ENCODE measurements around the gene CCL26.

Gene CCL26, protein sequence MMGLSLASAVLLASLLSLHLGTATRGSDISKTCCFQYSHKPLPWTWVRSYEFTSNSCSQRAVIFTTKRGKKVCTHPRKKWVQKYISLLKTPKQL

DNA sequence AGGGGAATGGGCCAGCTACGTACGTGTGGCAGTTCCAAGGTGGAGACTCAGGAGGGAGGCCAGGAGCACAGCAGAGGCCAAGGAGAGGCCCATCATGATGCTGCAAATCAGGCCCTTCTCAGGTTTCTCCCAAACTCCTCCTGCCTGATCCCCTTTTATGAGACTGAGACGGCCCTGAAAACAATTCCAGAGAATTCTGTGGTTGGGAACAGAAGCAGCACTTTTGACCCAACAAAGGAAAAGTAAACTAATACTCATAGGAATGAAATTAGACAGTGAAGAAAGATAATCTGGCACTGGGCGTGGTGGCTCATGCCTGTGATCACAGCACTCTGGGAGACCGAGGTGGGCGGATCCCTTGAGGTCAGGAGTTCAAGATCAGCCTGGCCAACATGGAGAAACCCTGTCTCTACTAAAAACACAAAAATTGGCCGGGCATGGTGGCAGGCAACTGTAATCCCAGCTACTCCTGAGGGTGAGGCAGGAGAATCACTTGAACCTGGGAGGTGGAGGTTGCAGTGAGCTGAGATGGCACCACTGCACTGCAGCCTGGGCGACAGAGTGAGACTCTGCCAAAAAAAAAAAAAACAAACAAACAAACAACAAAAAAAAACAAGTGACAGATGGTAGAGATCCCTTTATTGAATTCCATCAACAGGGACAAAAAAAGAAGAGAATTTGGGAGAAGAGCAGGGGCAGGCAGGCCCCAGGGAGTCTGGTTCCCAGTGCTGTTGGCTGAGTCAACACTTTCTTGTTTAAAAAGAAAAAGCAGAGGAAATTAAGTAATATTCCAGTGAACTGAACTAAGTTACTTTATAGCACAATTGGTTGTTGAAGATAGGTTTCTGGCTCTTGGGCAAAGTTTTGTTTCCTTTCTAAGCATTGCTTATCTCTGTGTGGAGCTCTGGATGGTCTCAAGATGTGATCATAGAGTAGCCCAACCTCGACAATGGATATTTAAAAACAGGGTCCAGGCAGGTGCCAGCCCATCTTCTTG lies at the start of gene CCL26:
Gene CCL26 (minus strand): TSS at position 131 of the 997 bp plus-strand sequence. CDS start 35 bp downstream, at position 96.
- H3K27ac ChIP-seq, result peak within 1 kb of the TSS in 1 of 2 donors; percentile 39
- TF ChIP-seq, protein P1, sequence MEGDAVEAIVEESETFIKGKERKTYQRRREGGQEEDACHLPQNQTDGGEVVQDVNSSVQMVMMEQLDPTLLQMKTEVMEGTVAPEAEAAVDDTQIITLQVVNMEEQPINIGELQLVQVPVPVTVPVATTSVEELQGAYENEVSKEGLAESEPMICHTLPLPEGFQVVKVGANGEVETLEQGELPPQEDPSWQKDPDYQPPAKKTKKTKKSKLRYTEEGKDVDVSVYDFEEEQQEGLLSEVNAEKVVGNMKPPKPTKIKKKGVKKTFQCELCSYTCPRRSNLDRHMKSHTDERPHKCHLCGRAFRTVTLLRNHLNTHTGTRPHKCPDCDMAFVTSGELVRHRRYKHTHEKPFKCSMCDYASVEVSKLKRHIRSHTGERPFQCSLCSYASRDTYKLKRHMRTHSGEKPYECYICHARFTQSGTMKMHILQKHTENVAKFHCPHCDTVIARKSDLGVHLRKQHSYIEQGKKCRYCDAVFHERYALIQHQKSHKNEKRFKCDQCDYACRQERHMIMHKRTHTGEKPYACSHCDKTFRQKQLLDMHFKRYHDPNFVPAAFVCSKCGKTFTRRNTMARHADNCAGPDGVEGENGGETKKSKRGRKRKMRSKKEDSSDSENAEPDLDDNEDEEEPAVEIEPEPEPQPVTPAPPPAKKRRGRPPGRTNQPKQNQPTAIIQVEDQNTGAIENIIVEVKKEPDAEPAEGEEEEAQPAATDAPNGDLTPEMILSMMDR (IDR thresholded peaks at IDR 0.05), result no peak
- no peak within 1 kb of the TSS for H3K4me3 ChIP-seq
- DNase-seq (ENCODE audit: low spot score), result no peak

DNA sequence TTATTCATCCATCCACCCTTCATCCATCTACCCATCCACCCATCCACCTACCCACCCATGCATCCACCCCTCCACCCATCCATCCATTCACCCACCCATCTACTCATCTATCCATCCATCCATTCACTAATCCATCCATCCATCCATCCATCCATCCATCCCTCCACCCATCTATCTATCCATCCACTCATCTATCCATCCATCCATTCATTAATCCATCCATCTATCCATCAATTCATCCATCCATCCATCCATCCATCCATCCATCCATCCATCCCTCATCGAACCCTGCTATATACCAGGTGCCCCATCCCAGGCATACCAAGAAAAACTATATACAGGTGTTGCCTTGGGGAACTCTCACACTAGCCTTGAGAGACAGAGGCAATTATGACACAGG lies 48.7 kb upstream of the CCL26 start:
- Histone ChIP-seq H3K27ac (no peak overlapping the region), H3K4me3 (no peak overlapping the region)
- DNase-seq (ENCODE audit: low spot score), result no peak
- TF ChIP-seq, protein P1 (IDR thresholded peaks at IDR 0.05), result no peak

DNA sequence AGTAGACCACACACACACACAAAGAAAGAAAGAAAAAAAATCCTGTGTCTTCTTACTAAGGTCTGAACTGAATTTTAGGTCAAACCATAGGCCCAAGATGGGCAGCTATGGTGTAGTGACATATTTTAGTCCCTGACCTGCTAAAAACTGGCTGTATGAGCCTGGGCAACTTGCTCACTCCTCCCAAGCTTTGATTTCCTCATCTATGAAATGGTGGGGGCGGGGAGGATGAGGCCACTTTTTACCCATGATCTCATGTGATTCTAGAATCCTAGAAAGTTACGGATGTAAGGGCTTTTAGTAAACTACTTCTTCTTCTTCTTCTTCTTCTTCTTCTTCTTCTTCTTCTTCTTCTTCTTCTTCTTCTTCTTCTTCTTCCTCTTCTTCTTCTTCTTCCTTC lies 47.7 kb upstream of the CCL26 start:
- Histone ChIP-seq H3K27ac (no peak overlapping the region), H3K4me3 (no peak overlapping the region)
- no peak for DNase-seq (ENCODE audit: low spot score)
- TF ChIP-seq, protein P1 (IDR thresholded peaks at IDR 0.05), result no peak

DNA sequence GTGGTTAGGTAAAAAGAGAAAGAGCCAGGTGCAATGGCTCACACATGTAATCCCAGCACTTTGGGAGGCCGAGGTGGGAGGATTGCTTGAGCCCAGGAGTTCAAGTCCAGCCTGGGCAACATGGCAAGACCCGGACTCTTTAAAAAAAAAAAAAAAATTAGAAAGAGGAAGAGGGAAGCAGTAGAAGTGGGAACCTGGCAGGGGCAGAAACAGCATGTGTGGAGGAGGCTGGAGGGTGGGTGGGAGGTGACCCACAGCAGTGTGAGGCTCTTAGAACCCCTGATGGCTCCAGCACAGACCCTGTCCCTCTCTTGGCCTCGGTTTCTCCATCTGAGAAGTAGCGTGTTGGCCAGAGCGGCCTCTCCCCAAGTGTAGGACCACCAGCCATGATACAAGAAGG lies 46.5 kb upstream of the CCL26 start:
- Histone ChIP-seq H3K4me3 (no peak overlapping the region), H3K27ac (no peak overlapping the region)
- no peak for DNase-seq (ENCODE audit: low spot score)
- TF ChIP-seq, protein P1 (IDR thresholded peaks at IDR 0.05), result no peak

DNA sequence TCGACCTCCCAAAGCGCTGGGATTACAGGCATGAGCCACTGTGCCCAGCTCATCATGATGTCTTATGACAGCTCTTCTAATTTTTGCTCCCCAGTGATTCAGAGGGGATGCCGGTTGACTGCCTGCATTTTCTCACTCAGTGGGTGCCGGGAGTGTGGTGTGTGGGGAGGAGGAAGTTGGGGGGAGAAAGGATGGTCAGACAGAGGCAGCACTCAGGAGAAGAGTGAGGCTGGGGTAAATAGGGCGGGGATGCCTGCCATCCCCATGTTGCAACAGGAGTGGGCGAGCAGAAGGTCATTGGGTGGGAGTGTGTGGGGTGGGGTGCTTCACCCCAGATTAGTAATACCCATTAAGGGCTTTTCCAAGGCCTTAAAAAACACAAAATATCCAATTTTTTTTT lies 45.1 kb upstream of the CCL26 start:
- H3K27ac ChIP-seq, result no peak overlapping the region
- no peak for DNase-seq (ENCODE audit: low spot score)
- TF ChIP-seq, protein P1 (IDR thresholded peaks at IDR 0.05), result no peak
- H3K4me3 ChIP-seq, result no peak overlapping the region

DNA sequence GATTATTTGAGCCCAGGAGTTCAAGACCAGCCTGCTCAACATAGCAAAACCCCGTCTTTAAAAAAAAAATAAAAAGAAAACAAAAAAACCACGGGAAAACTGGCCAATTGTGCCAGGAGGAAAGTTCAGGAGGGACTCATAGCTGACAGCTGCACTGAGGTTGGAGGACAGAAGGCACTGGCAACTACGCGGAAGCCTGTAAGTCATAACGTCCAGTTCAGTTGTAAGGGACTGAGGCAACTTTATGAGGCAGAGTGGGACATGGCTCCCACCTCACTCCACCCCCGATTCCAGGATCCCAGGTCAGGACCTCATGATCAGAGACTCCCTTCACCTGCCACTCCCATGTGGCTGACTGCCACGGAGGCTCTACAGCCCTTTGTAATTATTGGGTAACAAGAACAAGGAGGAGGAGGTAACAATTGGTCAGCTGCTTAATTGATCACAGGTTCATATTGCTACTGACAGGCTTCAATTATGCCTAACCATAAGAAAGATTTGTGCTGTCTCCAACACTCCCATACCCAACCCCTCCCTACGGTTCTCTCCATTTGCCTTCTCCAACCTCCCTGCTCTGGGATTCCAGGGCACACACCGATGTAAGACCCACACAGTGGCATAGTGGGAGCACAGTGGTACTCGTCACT lies 43.5 kb upstream of the CCL26 start:
- no peak for DNase-seq (ENCODE audit: low spot score)
- Histone ChIP-seq H3K4me3 (no peak overlapping the region), H3K27ac (no peak overlapping the region)
- TF ChIP-seq, protein P1 (IDR thresholded peaks at IDR 0.05), result no peak
